ENCODE measurements around the gene CHCHD6.

Gene CHCHD6

GRCh38 chr3:126745760-126746394, 41.8 kb downstream of the CHCHD6 start:
- no peak for DNase-seq

GRCh38 chr3:126746395-126747177, 42.5 kb downstream of the CHCHD6 start:
- no peak for DNase-seq

GRCh38 chr3:126747768-126748167, 43.7 kb downstream of the CHCHD6 start:
- no peak for DNase-seq

- no peak for DNase-seq
Measured at GRCh38 chr3:126748701-126749546, 44.9 kb downstream of the CHCHD6 start.

- no peak for DNase-seq
Measured at GRCh38 chr3:126749547-126749875, 45.5 kb downstream of the CHCHD6 start.

GRCh38 chr3:126749931-126750755, 46.1 kb downstream of the CHCHD6 start:
- no peak for DNase-seq

GRCh38 chr3:126750756-126751121, 46.7 kb downstream of the CHCHD6 start:
- peak in 1 of 2 experiments; percentile 27 for DNase-seq

- no peak for DNase-seq
Measured at GRCh38 chr3:126751611-126752302, 47.7 kb downstream of the CHCHD6 start.

GRCh38 chr3:126752303-126753190, 48.5 kb downstream of the CHCHD6 start:
- peak; percentile 67 to 77 for DNase-seq

- no peak for DNase-seq
Measured at GRCh38 chr3:126753191-126754160, 49.4 kb downstream of the CHCHD6 start.

- no peak for DNase-seq
Measured at GRCh38 chr3:126755866-126756265, 51.8 kb downstream of the CHCHD6 start.

GRCh38 chr3:126758026-126758425, 54.0 kb downstream of the CHCHD6 start:
- no peak for DNase-seq

- no peak for DNase-seq
Measured at GRCh38 chr3:126758882-126759281, 54.8 kb downstream of the CHCHD6 start.

GRCh38 chr3:126760541-126760940, 56.5 kb downstream of the CHCHD6 start:
- DNase-seq = no peak

GRCh38 chr3:126763035-126763434, 59.0 kb downstream of the CHCHD6 start:
- no peak for DNase-seq

GRCh38 chr3:126765187-126766069, 61.4 kb downstream of the CHCHD6 start:
- no peak for DNase-seq

GRCh38 chr3:126766653-126767052, 62.6 kb downstream of the CHCHD6 start:
- DNase-seq = no peak

GRCh38 chr3:126768903-126769302, 64.9 kb downstream of the CHCHD6 start:
- no peak for DNase-seq

- DNase-seq = no peak
Measured at GRCh38 chr3:126770096-126770495, 66.1 kb downstream of the CHCHD6 start.

All from NCI-H446 (cell line).